ENCODE measurements around the gene ACSM4.

Gene ACSM4

GRCh38 chr12:7344833-7345606, 41.1 kb downstream of the ACSM4 start:
- no peak for DNase-seq

DNA sequence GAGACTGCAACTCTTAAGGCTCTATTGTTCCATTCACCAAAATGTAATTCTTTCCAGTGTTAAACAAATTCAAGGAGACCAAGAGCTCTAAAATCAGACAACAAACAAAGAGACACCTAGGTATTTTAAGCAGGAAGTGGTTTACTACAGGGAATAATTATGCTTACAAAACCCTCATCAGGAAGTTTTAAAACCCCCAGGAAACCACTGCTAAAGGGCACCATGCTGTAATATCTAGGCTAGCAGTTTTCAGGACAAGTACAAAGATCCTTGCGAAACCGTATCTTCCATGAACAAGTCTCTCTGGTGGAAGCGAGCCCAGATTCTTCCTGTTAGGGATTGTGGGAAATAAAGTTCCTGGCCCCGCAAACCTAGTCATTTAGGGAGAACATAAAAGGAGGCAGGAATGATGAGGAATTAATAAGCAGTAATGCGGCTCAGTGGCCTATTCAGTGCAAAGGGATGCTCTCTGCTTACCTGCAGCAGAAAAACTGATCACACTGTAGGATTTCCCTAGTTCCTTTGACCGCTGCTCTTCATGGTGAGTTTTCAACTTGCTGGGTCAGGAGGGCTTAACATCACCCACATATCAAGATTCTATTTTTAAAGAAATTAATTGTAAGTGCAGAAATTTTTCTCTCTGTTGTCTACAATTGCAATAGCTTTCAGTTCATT, 42.8 kb downstream of the ACSM4 start:
- no peak for DNase-seq

DNA sequence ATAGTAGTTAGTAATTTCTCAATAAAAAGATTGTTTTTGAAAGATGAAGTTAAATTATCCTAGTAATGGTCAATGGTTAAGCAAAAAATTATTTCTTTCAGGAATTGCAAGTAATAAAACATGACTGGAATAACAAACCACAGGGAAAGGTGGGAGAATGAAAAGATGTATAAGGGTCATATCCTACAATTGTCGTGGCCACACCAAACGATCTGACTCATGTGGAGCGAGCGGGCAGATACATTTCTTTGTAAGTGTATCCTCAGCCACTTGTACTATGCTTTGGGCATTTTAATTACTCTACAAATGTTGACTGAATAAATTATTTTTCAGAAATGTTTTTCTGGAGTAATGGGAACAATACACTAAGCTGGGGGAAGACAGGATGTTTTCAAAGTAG, 45.5 kb downstream of the ACSM4 start:
- DNase-seq: no peak

- DNase-seq: no peak
These were observed 47.3 kb downstream of the ACSM4 start for GRCh38 chr12:7351177-7351576.

- DNase-seq: no peak
These were observed 48.8 kb downstream of the ACSM4 start for GRCh38 chr12:7352661-7353060.

DNA sequence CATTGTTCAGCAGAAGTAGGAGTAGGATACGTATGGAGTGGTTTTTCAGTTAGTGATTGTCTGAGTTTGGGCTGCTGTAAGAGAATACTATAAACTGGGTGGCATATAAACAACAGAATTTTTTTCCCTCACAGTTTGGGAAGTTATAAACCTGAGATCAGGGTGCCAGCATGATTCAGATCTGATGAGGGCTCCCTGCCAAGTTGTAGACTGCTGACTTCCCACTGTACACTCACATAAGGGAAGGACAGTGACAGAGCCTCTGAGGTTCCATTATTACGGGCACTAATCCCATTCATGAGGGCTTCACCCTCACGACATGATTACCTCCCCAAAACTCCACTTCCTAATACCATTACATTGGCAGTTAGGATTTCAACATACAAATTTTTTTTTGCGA, 50.7 kb downstream of the ACSM4 start:
- no peak for DNase-seq

GRCh38 chr12:7361265-7361664, 57.4 kb downstream of the ACSM4 start:
- DNase-seq: no peak

GRCh38 chr12:7362734-7363133, 58.9 kb downstream of the ACSM4 start:
- no peak for DNase-seq

- no peak for DNase-seq
These were observed 65.4 kb downstream of the ACSM4 start for GRCh38 chr12:7369274-7369729.

DNA sequence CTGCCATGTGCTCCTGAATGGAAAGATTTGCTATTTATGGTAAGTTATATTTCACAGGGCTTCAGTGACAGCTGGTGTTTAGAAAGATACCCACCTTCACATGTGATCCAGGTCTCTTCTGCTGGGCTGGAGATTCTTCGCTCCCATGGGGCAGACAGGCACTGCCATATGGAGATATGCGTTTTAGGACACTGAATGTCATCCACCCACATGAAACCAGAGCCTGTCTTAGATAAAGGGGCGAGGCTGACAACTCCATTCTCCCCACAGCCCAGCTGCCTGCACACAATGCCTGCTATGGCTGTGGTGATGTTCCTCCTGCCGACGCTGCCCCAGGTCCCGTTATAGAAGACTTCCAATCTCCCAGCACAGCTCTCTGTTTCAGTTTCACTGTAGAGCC, 69.4 kb downstream of the ACSM4 start:
- DNase-seq: no peak

DNA sequence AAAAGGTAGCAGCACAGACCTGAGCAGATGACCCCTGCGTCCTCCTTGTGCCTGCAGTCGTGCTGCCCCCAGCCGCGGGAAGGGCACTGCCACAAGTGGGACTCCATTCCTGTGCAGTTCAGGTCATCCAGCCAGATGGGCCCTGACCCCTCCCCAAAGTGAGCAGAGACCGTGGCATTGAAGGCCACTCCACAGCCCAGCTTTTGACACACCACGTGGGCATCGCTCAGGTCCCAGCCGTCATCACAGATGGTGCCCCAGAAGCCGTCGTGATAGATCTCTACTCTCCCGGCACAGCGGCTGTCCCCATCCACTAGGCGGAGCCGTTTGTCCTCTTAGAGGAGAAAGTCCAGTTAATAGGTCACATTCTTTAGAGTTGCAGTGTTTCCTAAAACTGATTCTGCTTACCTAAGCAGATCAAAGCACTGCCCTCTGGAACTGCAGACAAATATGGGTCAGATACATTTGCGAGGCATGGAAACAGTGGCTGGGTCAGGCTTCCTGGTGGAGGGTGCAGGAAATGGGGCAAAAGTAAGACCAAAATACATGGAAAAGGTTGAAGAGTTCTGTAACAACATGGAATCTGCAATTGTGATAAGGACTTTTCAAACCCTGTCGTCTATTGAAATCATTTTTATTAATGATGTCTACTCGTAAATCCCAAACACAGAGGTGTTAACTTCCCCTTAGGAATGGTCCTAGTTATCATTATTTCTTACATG, 70.7 kb downstream of the ACSM4 start:
- DNase-seq: no peak

GRCh38 chr12:7375145-7375543, 71.3 kb downstream of the ACSM4 start:
- DNase-seq: no peak

GRCh38 chr12:7376196-7376595, 72.3 kb downstream of the ACSM4 start:
- DNase-seq: no peak

Data from activated gamma-delta T cell treated with Interleukin-2 at 50 U/mL for 16 hours (primary cell).